Measurements from ENCODE around the gene ZSCAN5B.
"Not testable (repeated sequence)": the region's sequence is repeated elsewhere in the genome, so short reads cannot be mapped to it uniquely, and the experiment has no call there.

ZSCAN5B gene

GRCh38 chr19:56191711-56192110 is 5.9 kb downstream of the ZSCAN5B start:
- TF ChIP-seq, protein P1, sequence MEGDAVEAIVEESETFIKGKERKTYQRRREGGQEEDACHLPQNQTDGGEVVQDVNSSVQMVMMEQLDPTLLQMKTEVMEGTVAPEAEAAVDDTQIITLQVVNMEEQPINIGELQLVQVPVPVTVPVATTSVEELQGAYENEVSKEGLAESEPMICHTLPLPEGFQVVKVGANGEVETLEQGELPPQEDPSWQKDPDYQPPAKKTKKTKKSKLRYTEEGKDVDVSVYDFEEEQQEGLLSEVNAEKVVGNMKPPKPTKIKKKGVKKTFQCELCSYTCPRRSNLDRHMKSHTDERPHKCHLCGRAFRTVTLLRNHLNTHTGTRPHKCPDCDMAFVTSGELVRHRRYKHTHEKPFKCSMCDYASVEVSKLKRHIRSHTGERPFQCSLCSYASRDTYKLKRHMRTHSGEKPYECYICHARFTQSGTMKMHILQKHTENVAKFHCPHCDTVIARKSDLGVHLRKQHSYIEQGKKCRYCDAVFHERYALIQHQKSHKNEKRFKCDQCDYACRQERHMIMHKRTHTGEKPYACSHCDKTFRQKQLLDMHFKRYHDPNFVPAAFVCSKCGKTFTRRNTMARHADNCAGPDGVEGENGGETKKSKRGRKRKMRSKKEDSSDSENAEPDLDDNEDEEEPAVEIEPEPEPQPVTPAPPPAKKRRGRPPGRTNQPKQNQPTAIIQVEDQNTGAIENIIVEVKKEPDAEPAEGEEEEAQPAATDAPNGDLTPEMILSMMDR (conservative IDR thresholded peaks at IDR 0.05): no peak
- H3K27ac ChIP-seq: no peak overlapping the region

GRCh38 chr19:56191115-56191514 is 6.5 kb downstream of the ZSCAN5B start:
- no peak overlapping the region for H3K27ac ChIP-seq
- TF ChIP-seq, protein P1 (conservative IDR thresholded peaks at IDR 0.05): no peak

DNA sequence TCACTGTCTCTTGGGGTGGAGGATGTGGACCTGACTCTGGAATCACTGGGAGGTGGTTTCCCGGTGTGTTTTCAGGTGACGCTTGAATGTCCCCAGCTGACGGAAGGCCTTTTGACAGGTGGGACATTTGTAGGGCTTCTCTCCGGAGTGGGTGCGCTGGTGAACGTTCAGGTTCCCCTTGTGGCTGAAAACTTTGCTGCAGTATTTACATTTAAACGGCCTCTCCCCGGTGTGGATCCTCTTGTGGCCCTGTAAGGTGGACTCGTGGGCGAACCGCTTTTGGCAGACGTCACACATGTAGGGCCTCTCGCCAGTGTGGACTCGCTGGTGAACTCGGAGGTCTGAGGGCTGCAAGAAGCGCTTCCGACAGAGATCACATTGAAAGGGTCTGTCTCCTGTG is 7.8 kb downstream of the ZSCAN5B start:
- H3K27ac ChIP-seq: no peak overlapping the region
- TF ChIP-seq, protein P1 (conservative IDR thresholded peaks at IDR 0.05): no peak

DNA sequence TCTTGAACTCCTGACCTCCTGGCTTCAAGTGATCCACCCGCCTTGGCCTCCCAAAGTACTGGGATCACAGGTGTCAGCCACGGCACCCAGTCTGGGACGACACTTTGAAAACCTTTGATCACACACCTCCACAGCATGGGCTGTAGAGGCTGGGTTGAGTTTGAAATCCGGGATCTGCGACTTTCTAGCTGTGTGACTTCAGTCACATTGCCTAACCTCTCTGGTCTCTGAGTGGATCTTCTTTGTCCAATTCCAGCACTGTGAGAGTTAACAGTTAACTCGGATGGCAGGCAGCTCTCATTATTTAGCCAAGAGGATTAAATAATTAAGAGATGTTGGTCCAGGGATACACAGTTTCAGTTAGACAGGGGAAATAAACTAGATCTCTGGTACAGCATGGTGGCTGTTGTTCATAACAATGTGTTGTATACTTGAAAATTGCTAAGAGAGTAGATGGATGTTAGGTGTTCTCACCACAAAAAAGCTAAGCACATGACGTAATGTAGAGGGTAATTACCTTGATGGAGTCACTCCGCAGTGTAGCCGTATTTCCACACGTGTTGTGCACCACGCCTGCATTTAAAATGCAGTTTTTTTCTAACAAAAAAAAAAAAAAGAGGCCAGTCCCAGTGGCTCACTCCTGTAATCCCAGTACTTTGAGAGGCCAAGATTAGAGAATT is 19.9 kb downstream of the ZSCAN5B start:
- no peak overlapping the region for H3K27ac ChIP-seq
- TF ChIP-seq, protein P1 (conservative IDR thresholded peaks at IDR 0.05): no peak

GRCh38 chr19:56176881-56177280 is 20.7 kb downstream of the ZSCAN5B start:
- TF ChIP-seq, protein P1 (conservative IDR thresholded peaks at IDR 0.05): no peak
- no peak overlapping the region for H3K27ac ChIP-seq

GRCh38 chr19:56176310-56176709 is 21.3 kb downstream of the ZSCAN5B start:
- H3K27ac ChIP-seq: not testable (repeated sequence)

GRCh38 chr19:56175861-56176307 is 21.7 kb downstream of the ZSCAN5B start, which contains the start of gene GALP:
Gene GALP (plus strand): TSS chr19:56176008. CDS start chr19:56177109, 1,101 bp downstream.
- not testable (repeated sequence) for H3K27ac ChIP-seq

GRCh38 chr19:56174550-56174949 is 23.0 kb downstream of the ZSCAN5B start:
- no peak overlapping the region for H3K27ac ChIP-seq
- TF ChIP-seq, protein P1 (conservative IDR thresholded peaks at IDR 0.05): no peak

Measured in VCaP (cell line).